Activated effector memory CD4-positive, alpha-beta T cell treated with Interleukin-2 at 50 U/mL for 16 hours (primary cell): ENCODE results near the gene IFNG-AS1.

Experiments used
- DNase-seq: peaks from one replicate; pipeline ENCODE4 v3.0.0-alpha.2; 2020

IFNG-AS1 gene

GRCh38 chr12:67996347-67996746, 7.1 kb downstream of the IFNG-AS1 start:
- DNase-seq, result no peak

GRCh38 chr12:67998379-67998778, 9.1 kb downstream of the IFNG-AS1 start:
- no peak for DNase-seq

GRCh38 chr12:67999244-67999643, 10.0 kb downstream of the IFNG-AS1 start:
- DNase-seq, result no peak

GRCh38 chr12:68001486-68002466, 12.5 kb downstream of the IFNG-AS1 start:
- no peak for DNase-seq

GRCh38 chr12:68003777-68004176, 14.5 kb downstream of the IFNG-AS1 start:
- no peak for DNase-seq

- DNase-seq, result no peak
These were observed 17.8 kb downstream of the IFNG-AS1 start for GRCh38 chr12:68007033-68007432.

- DNase-seq, result no peak
These were observed 18.2 kb downstream of the IFNG-AS1 start for GRCh38 chr12:68007466-68007865.

- no peak for DNase-seq
These were observed 22.1 kb downstream of the IFNG-AS1 start for GRCh38 chr12:68011206-68011881.

GRCh38 chr12:68011882-68012207, 22.6 kb downstream of the IFNG-AS1 start:
- DNase-seq, result no peak

GRCh38 chr12:68012712-68013111, 23.5 kb downstream of the IFNG-AS1 start:
- DNase-seq, result no peak

- DNase-seq, result no peak
These were observed 23.9 kb downstream of the IFNG-AS1 start for GRCh38 chr12:68013181-68013580.

GRCh38 chr12:68016136-68016535, 26.9 kb downstream of the IFNG-AS1 start:
- no peak for DNase-seq

- no peak for DNase-seq
These were observed 29.1 kb downstream of the IFNG-AS1 start for GRCh38 chr12:68018315-68018714.

- DNase-seq, result no peak
These were observed 30.8 kb downstream of the IFNG-AS1 start for GRCh38 chr12:68020049-68020448.

GRCh38 chr12:68020699-68021098, 31.5 kb downstream of the IFNG-AS1 start:
- no peak for DNase-seq

- no peak for DNase-seq
These were observed 39.4 kb downstream of the IFNG-AS1 start for GRCh38 chr12:68028647-68029046.

- DNase-seq, result no peak
These were observed 41.0 kb downstream of the IFNG-AS1 start for GRCh38 chr12:68030248-68030647.

GRCh38 chr12:68031174-68031573, 41.9 kb downstream of the IFNG-AS1 start:
- no peak for DNase-seq

GRCh38 chr12:68031881-68032739, 42.9 kb downstream of the IFNG-AS1 start:
- DNase-seq, result no peak

- DNase-seq, result no peak
These were observed 45.3 kb downstream of the IFNG-AS1 start for GRCh38 chr12:68034567-68034966.

GRCh38 chr12:68036642-68037041, 47.4 kb downstream of the IFNG-AS1 start:
- no peak for DNase-seq

- DNase-seq, result no peak
These were observed 48.5 kb downstream of the IFNG-AS1 start for GRCh38 chr12:68037616-68038255.

GRCh38 chr12:68038650-68039049, 49.4 kb downstream of the IFNG-AS1 start:
- DNase-seq, result no peak
